Aorta (tissue), 5 donors: ENCODE results near the gene VPS37B. TPM values are rescaled to one million over a fixed set of nuclear protein-coding genes. Genes with fewer than 3 reads are reported as not detected.

Experiments
- ATAC-seq: fragments of 200-7000 bp; cut with Tn5 transposase; one replicate; pipeline ENCODE4 v1.9.1; 2022; ENCODE audit warnings: moderate library complexity; ENCODE audit not compliant: low FRiP score
- DNase-seq, 2 donors: peaks; one replicate each; pipeline ENCODE4 v3.0.0-alpha.2; 2020
- H3K27ac ChIP-seq, 2 donors: one replicate each; pipeline ENCODE4 v1.5.1; 2013; ENCODE audit warnings: low read length in 2 of 2, mild to moderate bottlenecking in 2 of 2, moderate library complexity in 2 of 2, control low read depth in 1 of 2, inconsistent platforms in 1 of 2, low read depth in 1 of 2
- H3K27me3 ChIP-seq, 2 donors: one replicate each; pipeline ENCODE4 v1.6.1; 2013; ENCODE audit warnings: control low read depth in 1 of 2, low read length in 1 of 2, mild to moderate bottlenecking in 1 of 2, moderate library complexity in 1 of 2; ENCODE audit not compliant: insufficient read depth in 2 of 2, control insufficient read depth in 1 of 2
- H3K36me3 ChIP-seq, 2 donors: one replicate each; pipeline ENCODE4 v1.6.1; 2013; ENCODE audit warnings: control low read depth in 1 of 2, low read length in 1 of 2, mild to moderate bottlenecking in 1 of 2; ENCODE audit not compliant: insufficient read depth in 2 of 2, control insufficient read depth in 1 of 2
- H3K4me1 ChIP-seq, 2 donors: one replicate each; pipeline ENCODE4 v1.6.1; 2013; ENCODE audit warnings: low read length in 2 of 2, control low read depth in 1 of 2, mild to moderate bottlenecking in 1 of 2, moderate library complexity in 1 of 2; ENCODE audit not compliant: insufficient read depth in 2 of 2, control insufficient read depth in 1 of 2
- H3K4me3 ChIP-seq, 2 donors: one replicate each; pipeline ENCODE4 v1.5.1; 2013; ENCODE audit warnings: low read length in 2 of 2, control low read depth in 1 of 2, mild to moderate bottlenecking in 1 of 2
- H3K9me3 ChIP-seq: one replicate; pipeline ENCODE4 v1.6.1; 2013; ENCODE audit warnings: mild to moderate bottlenecking, low read length; ENCODE audit not compliant: control insufficient read depth
- WGBS, 2 donors: extraction: QIAGEN DNeasy Blood & Tissue Kit; methylation state at CpG; one replicate each; pipeline ENCODE4 v1.1.7; 2013; 5-methylcytosine and 5-hydroxymethylcytosine counted together
- intact Hi-C, 2 donors: fragments of 100-400 bp; cut with DNase I; formaldehyde crosslinking; loops; one replicate each; pipeline versions ENCODE4 v1.14.2 to v1.15.0; 2022
- polyA plus RNA-seq, 2 donors: library from polyadenylated mRNA; stranded (reverse); fragments of 200-250 nt; gene quantifications; one replicate each; pipeline ENCODE4 v1.2.3, GENCODE V29; 2013
- total RNA-seq, 2 donors: library from RNA; stranded (reverse); fragmentation: NEBNext Ultra II Directional; extraction: Animal tissue kit (Norgen Biotek cat#: 25700); gene quantifications; one replicate each; pipeline ENCODE4 v1.2.1, GENCODE V29; 2021
- donor health status: healthy with polysubstance abuse.
- donor health status: Bipolar disorder and iron deficiency.
- donor health status: DM: no; HTN: no; CAD: no.
- donor health status: DM: no; HTN: no; CAD: no.
- donor health status: DM: yes; HTN: yes; CAD: no.

Gene VPS37B
- total and polyA plus RNA-seq, 4 donors: 7.4 to 36.4 (median 22.3) TPM

DNA sequence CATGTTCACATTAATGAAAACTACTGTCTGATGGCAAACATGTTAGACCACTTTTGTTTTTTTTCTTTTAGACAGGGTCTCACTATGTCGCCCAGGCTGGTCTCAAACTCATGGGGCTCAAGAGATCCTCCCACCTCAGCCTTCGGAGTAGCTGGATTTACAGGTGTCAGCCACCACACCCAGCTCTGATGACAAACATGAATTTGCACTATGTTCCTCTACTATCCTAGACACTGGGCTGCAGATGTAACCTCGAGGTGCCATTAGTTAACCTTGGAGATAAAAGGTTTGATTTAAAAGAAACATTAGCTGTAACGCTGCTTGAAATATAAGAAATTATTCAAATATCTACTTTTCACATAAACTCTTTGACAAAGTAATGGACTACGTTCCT, 8.1 kb downstream of the VPS37B start:
- no peaks in the 10 kb centered on the region for H3K9me3 ChIP-seq
- 91% methylated on average over 5 of the region's 5 CpGs for WGBS, 2 donors
- H3K36me3 ChIP-seq: no peaks in the 10 kb centered on the region
- DNase-seq (no peak), ATAC-seq (no peak)
- no peak overlapping the region for H3K27ac ChIP-seq
- H3K4me1 ChIP-seq: peaks cover 0 to 29% of the 10 kb centered on the region in 2 donors
- intact Hi-C loops: no loop called here
- H3K4me3 ChIP-seq: no peak overlapping the region
- no peaks in the 10 kb centered on the region for H3K27me3 ChIP-seq

- Histone ChIP-seq H3K27ac (no peak overlapping the region), H3K4me3 (no peak overlapping the region), H3K9me3 (no peaks in the 10 kb centered on the region), H3K27me3 (no peaks in the 10 kb centered on the region), H3K36me3 (no peaks in the 10 kb centered on the region), H3K4me1 (peaks cover 0 to 24% of the 10 kb centered on the region in 2 donors)
- no peak for DNase-seq
- 84 to 85% methylated on average over 10 of the region's 10 CpGs for WGBS, 2 donors
- intact Hi-C loops: no loop called here
- no peak for ATAC-seq
These were observed 8.8 kb downstream of the VPS37B start for GRCh38 chr12:122886851-122887818.

- H3K27ac ChIP-seq: no peak overlapping the region
- no peaks in the 10 kb centered on the region for H3K9me3 ChIP-seq
- intact Hi-C loops: no loop called here
- peaks cover 0 to 21% of the 10 kb centered on the region in 2 donors for H3K4me1 ChIP-seq
- DNase-seq (no peak), ATAC-seq (no peak)
- no peak overlapping the region for H3K4me3 ChIP-seq
- WGBS, 2 donors: 93 to 97% methylated on average over 8 of the region's 8 CpGs
- H3K36me3 ChIP-seq: no peaks in the 10 kb centered on the region
- no peaks in the 10 kb centered on the region for H3K27me3 ChIP-seq
These were observed 9.8 kb downstream of the VPS37B start for GRCh38 chr12:122886161-122886560.

GRCh38 chr12:122884860-122885259, 11.1 kb downstream of the VPS37B start:
- peaks cover 0 to 12% of the 10 kb centered on the region in 2 donors for H3K4me1 ChIP-seq
- intact Hi-C loops: no loop called here
- ATAC-seq (no peak), DNase-seq (no peak)
- no peaks in the 10 kb centered on the region for H3K27me3 ChIP-seq
- 76% methylated on average over 4 of the region's 4 CpGs for WGBS, 2 donors
- H3K4me3 ChIP-seq: no peak overlapping the region
- no peak overlapping the region for H3K27ac ChIP-seq
- no peaks in the 10 kb centered on the region for H3K36me3 ChIP-seq
- H3K9me3 ChIP-seq: no peaks in the 10 kb centered on the region

DNA sequence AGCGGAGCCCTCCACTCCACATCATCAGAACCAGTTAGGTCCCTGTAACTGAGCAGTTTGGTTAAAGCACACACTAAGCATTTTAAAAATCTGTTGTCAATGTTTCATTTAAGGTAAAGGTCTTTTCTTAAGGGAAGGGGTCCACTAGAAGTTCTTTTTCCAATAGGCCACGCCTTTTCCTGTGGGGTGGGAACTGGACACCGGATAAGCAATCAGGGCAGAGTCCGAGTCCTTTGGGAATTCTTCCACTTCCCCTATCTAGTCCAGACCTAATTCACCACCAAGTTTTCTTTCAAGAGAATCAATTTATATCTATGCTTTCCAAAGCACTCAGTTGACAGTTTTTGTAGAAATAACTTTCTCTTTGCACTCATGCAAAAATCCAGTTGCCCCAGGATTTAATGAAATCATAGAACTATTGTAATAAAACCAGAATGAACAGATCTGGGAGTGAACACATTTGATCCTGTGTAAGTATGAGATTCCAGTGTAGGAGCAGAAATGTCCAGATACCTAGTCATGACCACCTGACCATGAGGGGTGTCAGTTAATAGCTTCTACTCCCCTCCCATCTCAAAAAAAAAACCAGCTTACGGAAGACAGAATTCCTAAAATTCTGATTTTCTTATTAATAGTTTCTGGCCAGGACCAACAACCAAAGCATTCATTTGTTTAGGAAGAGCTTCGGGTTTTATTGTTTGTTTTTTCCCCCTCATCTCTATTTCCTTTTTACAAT, 11.7 kb downstream of the VPS37B start:
- WGBS, 2 donors: 70% methylated on average over 6 of the region's 6 CpGs
- ATAC-seq (no peak), DNase-seq (no peak)
- Histone ChIP-seq H3K27ac (no peak overlapping the region), H3K4me3 (no peak overlapping the region), H3K36me3 (no peaks in the 10 kb centered on the region), H3K9me3 (no peaks in the 10 kb centered on the region), H3K27me3 (no peaks in the 10 kb centered on the region), H3K4me1 (peaks cover 0 to 10% of the 10 kb centered on the region in 2 donors)
- intact Hi-C loops: no loop called here

GRCh38 chr12:122882908-122883558, 12.9 kb downstream of the VPS37B start:
- no peak for DNase-seq
- no peak for ATAC-seq
- Histone ChIP-seq H3K9me3 (no peaks in the 10 kb centered on the region), H3K27ac (no peak overlapping the region), H3K27me3 (no peaks in the 10 kb centered on the region), H3K4me1 (peaks cover 0 to 10% of the 10 kb centered on the region in 2 donors), H3K36me3 (no peaks in the 10 kb centered on the region), H3K4me3 (no peak overlapping the region)
- intact Hi-C loops: no loop called here
- 86 to 88% methylated on average over 11 of the region's 11 CpGs for WGBS, 2 donors

DNA sequence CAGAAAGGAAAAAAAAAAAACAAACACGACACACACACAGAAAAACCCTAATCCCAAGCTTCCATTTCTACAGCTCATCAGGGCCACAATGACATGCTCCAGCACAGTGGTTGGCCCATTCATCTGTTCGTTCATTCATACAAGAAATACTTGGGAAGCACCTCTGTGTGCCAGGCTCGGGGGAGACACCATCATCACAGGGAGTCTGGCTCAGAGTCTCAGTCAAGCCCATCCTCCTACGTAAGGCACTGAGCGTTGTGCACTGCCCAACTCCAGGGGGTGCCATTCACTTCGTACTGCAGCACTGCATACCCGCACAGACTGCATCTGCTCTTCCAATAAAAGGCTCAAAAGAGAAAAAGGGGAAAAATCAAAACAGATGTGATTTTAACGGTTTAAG, 15.3 kb downstream of the VPS37B start:
- Histone ChIP-seq H3K4me1 (no peaks in the 10 kb centered on the region), H3K27me3 (no peaks in the 10 kb centered on the region), H3K4me3 (no peak overlapping the region), H3K36me3 (no peaks in the 10 kb centered on the region), H3K27ac (no peak overlapping the region), H3K9me3 (no peaks in the 10 kb centered on the region)
- WGBS, 2 donors: 46 to 48% methylated on average over 8 of the region's 8 CpGs
- intact Hi-C loops: no loop called here
- DNase-seq (peak; percentile 55 to 73), ATAC-seq (peak; percentile 72)

- intact Hi-C loops: no loop called here
- WGBS, 2 donors: 38 to 45% methylated on average over 10 of the region's 10 CpGs
- Histone ChIP-seq H3K27ac (peak overlapping the region in 1 of 2 donors; percentile 17), H3K27me3 (no peaks in the 10 kb centered on the region), H3K9me3 (no peaks in the 10 kb centered on the region), H3K4me1 (no peaks in the 10 kb centered on the region), H3K4me3 (no peak overlapping the region), H3K36me3 (no peaks in the 10 kb centered on the region)
- peak; percentile 45 for ATAC-seq
- no peak for DNase-seq
These were observed 15.7 kb downstream of the VPS37B start for GRCh38 chr12:122880155-122880667.
